Measurements from ENCODE around the gene INPP5A. TPM values are rescaled to one million over a fixed set of nuclear protein-coding genes. Genes with fewer than 3 reads are reported as not detected.

The INPP5A gene
- total RNA-seq, 1 experiment from 2014 or later: 22.6 TPM

DNA sequence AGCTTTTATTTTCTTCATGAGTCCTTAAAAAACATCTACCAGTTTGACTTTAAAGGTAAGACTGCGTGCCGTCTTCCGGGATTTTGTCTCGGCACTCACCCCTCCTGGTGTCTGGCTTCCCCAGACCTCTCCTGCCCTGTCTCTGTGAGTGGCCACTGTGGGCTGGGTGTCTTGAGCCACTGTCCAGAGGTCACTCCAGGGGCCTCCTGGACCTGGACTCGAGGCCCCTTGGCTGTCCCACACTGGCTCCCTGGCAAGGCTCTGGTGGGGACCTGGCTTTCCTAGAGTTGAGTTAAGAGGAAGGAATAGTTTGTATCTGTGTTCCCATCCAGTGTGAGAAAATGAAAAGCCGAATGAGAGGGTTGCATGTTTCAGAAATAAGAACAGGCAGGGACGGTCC lies 152.8 kb downstream of the INPP5A start:
- BruUV-seq (replicated peaks): no TSS peak
- Histone ChIP-seq H3K27me3 (ENCODE audit: low read length) (no peaks in the 10 kb centered on the region), H3K36me3 (ENCODE audit: low read depth, low read length) (0 out of 2 replicates have a peak, but pooled peaks cover 6% of the 10 kb centered on the region), H3F3A (ENCODE audit: low read length, unreplicated experiment) (peaks cover 3% of the 10 kb centered on the region), H3K9me2 (replicated peaks; ENCODE audit: low read length) (no peaks in the 10 kb centered on the region), H3K9me3 (ENCODE audit: low read length) (no peaks in the 10 kb centered on the region), H3K79me2 (ENCODE audit: low read length) (peaks cover 51% of the 10 kb centered on the region), H3K9ac (ENCODE audit: low read length) (no peak overlapping the region), H2AFZ (ENCODE audit: low read length) (no peak overlapping the region), H3K27ac (ENCODE audit: low read length) (no peak overlapping the region), H3K4me1 (ENCODE audit: insufficient read depth, low read length) (peaks cover 11% of the 10 kb centered on the region), H3K4me3 (ENCODE audit: low read length) (no peak overlapping the region), H3K4me2 (ENCODE audit: low read length) (no peak overlapping the region), H4K20me1 (ENCODE audit: low read length) (no peaks in the 10 kb centered on the region)
- intact Hi-C loops (cut with micrococcal nuclease): no loop called here
- CTCF ChIA-PET: no interaction called here
- ATAC-seq (no peak), DNase-seq (no peak)
- no peak for TF ChIP-seq EZH2phosphoT487 (IDR thresholded peaks at IDR 0.05; ENCODE audit: borderline replicate concordance, low read length)
- TF ChIP-seq, protein P1, sequence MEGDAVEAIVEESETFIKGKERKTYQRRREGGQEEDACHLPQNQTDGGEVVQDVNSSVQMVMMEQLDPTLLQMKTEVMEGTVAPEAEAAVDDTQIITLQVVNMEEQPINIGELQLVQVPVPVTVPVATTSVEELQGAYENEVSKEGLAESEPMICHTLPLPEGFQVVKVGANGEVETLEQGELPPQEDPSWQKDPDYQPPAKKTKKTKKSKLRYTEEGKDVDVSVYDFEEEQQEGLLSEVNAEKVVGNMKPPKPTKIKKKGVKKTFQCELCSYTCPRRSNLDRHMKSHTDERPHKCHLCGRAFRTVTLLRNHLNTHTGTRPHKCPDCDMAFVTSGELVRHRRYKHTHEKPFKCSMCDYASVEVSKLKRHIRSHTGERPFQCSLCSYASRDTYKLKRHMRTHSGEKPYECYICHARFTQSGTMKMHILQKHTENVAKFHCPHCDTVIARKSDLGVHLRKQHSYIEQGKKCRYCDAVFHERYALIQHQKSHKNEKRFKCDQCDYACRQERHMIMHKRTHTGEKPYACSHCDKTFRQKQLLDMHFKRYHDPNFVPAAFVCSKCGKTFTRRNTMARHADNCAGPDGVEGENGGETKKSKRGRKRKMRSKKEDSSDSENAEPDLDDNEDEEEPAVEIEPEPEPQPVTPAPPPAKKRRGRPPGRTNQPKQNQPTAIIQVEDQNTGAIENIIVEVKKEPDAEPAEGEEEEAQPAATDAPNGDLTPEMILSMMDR (conservative IDR thresholded peaks at IDR 0.05; ENCODE audit: low read depth, low read length): no peak
- TF ChIP-seq EZH2 (IDR thresholded peaks at IDR 0.05; ENCODE audit: low read length, unreplicated experiment): no peak
- POLR2A ChIA-PET (ENCODE audit: unreplicated experiment): interaction anchor here (0.6 kb wide), 1 partner anchor 25 kb away, joined by 5 read pairs; no protein-coding TSS in a partner anchor

DNA sequence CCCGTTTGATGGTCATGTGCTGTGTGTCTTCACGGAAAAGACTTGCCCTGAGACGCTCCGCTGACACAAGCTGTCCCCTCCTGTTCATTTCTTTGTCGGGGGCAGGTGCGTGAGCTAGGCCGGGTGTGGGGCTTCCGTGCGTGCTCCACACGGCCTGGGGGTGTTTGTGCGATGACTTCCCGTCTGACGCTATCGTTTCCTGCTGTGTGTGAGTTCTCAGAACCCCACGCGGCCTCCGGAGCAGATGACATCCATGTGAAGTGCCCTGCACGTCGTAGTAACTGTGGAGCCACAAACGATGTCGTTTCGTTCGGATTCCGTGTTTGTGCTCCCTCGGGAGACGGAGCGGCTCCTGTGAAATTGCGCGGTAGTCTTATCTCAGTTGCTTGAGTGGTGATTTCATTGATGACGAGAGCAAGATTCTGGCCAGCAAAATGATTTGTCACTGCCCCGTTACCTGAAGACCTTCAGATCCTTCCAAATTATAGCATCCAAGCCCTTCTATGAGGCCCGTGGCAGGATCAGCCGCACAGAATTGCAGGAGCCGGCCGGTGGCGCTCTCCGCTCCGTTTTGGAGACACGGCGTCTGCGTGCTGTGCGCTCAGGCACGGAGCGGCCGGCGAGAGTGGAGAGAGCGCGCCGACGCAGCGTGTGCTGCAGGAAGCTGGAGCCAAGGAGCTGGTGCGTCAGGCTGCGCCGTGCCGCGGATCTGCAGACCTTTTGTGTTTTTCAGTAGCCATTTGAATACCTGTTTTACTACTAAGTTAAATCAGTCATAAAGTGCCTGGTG lies 153.4 kb downstream of the INPP5A start:
- peaks cover 6% of the 10 kb centered on the region for H3K4me1 ChIP-seq (ENCODE audit: insufficient read depth, low read length)
- H3K9me3 ChIP-seq (ENCODE audit: low read length): no peaks in the 10 kb centered on the region
- no peak for TF ChIP-seq EZH2 (IDR thresholded peaks at IDR 0.05; ENCODE audit: low read length, unreplicated experiment)
- no peak for TF ChIP-seq EZH2phosphoT487 (IDR thresholded peaks at IDR 0.05; ENCODE audit: borderline replicate concordance, low read length)
- TF ChIP-seq, protein P1 (conservative IDR thresholded peaks at IDR 0.05; ENCODE audit: low read depth, low read length): no peak
- H3K4me3 ChIP-seq (ENCODE audit: low read length): no peak overlapping the region
- peaks cover 47% of the 10 kb centered on the region for H3K79me2 ChIP-seq (ENCODE audit: low read length)
- 0 out of 2 replicates have a peak, but pooled peaks cover 6% of the 10 kb centered on the region for H3K36me3 ChIP-seq (ENCODE audit: low read depth, low read length)
- H4K20me1 ChIP-seq (ENCODE audit: low read length): no peaks in the 10 kb centered on the region
- ChIA-PET POLR2A (ENCODE audit: unreplicated experiment) (no interaction called here), CTCF (no interaction called here)
- no peak overlapping the region for H2AFZ ChIP-seq (ENCODE audit: low read length)
- H3K9me2 ChIP-seq (replicated peaks; ENCODE audit: low read length): no peaks in the 10 kb centered on the region
- no peak overlapping the region for H3K9ac ChIP-seq (ENCODE audit: low read length)
- DNase-seq (no peak), ATAC-seq (no peak)
- intact Hi-C loops (cut with micrococcal nuclease): no loop called here
- H3K27me3 ChIP-seq (ENCODE audit: low read length): no peaks in the 10 kb centered on the region
- no peak overlapping the region for H3K4me2 ChIP-seq (ENCODE audit: low read length)
- no TSS peak for BruUV-seq (replicated peaks)
- H3F3A ChIP-seq (ENCODE audit: low read length, unreplicated experiment): peaks cover 3% of the 10 kb centered on the region
- no peak overlapping the region for H3K27ac ChIP-seq (ENCODE audit: low read length)

DNA sequence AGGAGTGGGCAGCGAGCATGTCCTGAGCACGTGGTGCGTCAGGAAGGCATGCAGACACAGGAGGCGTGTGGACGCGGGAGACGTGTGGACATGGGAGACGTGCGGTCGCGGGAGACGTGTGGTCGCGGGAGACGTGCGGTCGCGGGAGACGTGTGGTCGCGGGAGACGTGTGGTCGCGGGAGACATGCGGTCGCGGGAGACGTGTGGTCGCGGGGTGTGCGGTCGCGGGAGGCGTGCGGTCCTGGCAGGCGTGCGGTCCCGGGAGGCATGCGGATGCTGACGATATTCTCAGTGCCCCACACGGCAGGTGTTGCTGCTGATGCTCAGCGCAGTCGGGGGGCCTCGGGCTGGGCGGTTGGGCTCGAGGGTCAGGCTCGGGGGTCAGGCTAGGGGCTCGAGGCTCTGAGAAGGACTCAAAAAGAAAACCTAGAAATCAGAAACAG lies 154.1 kb downstream of the INPP5A start:
- no peak overlapping the region for H3K9ac ChIP-seq (ENCODE audit: low read length)
- H3K4me1 ChIP-seq (ENCODE audit: insufficient read depth, low read length): no peaks in the 10 kb centered on the region
- no peaks in the 10 kb centered on the region for H3K9me2 ChIP-seq (replicated peaks; ENCODE audit: low read length)
- H3K27ac ChIP-seq (ENCODE audit: low read length): no peak overlapping the region
- H3K36me3 ChIP-seq (ENCODE audit: low read depth, low read length): 0 out of 2 replicates have a peak, but pooled peaks cover 6% of the 10 kb centered on the region
- H3K79me2 ChIP-seq (ENCODE audit: low read length): peaks cover 40% of the 10 kb centered on the region
- no peaks in the 10 kb centered on the region for H3K27me3 ChIP-seq (ENCODE audit: low read length)
- intact Hi-C loops (cut with micrococcal nuclease): no loop called here
- no peaks in the 10 kb centered on the region for H3K9me3 ChIP-seq (ENCODE audit: low read length)
- no TSS peak for BruUV-seq (replicated peaks)
- TF ChIP-seq EZH2phosphoT487 (IDR thresholded peaks at IDR 0.05; ENCODE audit: borderline replicate concordance, low read length): no peak
- TF ChIP-seq, protein P1 (conservative IDR thresholded peaks at IDR 0.05; ENCODE audit: low read depth, low read length): no peak
- no peak for TF ChIP-seq EZH2 (IDR thresholded peaks at IDR 0.05; ENCODE audit: low read length, unreplicated experiment)
- no peak overlapping the region for H2AFZ ChIP-seq (ENCODE audit: low read length)
- POLR2A ChIA-PET (ENCODE audit: unreplicated experiment): no interaction called here
- CTCF ChIA-PET: no interaction called here
- H3F3A ChIP-seq (ENCODE audit: low read length, unreplicated experiment): peaks cover 3% of the 10 kb centered on the region
- no peak overlapping the region for H3K4me2 ChIP-seq (ENCODE audit: low read length)
- H4K20me1 ChIP-seq (ENCODE audit: low read length): no peaks in the 10 kb centered on the region
- H3K4me3 ChIP-seq (ENCODE audit: low read length): no peak overlapping the region
- no peak for ATAC-seq
- no peak for DNase-seq

Data from PC-3 (cell line).